GM18861 (cell line): Measurements from ENCODE around the gene CRYBA1.
"Not testable (repeated sequence)": the region's sequence is repeated elsewhere in the genome, so short reads cannot be mapped to it uniquely, and the experiment has no call there.

ENCODE experiments used
- ATAC-seq: cut with Tn5 transposase; IDR thresholded peaks from one replicate; pipeline ENCODE4 v1.9.1; 2021; ENCODE audit not compliant: unreplicated experiment

The CRYBA1 gene

GRCh38 chr17:29246628-29247027 lies at the start of gene CRYBA1:
TSS of gene CRYBA1 (plus strand) at chr17:29246859. CDS start at chr17:29246864, 5 bp downstream.
- no peak for ATAC-seq

- no peak for ATAC-seq
Measured at GRCh38 chr17:29197516-29198272, 49.0 kb upstream of the CRYBA1 start.

GRCh38 chr17:29204068-29204804 lies 42.4 kb upstream of the CRYBA1 start:
- ATAC-seq: not testable (repeated sequence)

GRCh38 chr17:29205047-29205446 lies 41.6 kb upstream of the CRYBA1 start:
- ATAC-seq: no peak

- no peak for ATAC-seq
Measured at GRCh38 chr17:29207975-29208374, 38.7 kb upstream of the CRYBA1 start.

GRCh38 chr17:29209073-29209472 lies 37.6 kb upstream of the CRYBA1 start:
- no peak for ATAC-seq

- ATAC-seq: no peak
Measured at GRCh38 chr17:29210879-29211278, 35.8 kb upstream of the CRYBA1 start.

- no peak for ATAC-seq
Measured at GRCh38 chr17:29212094-29212631, 34.5 kb upstream of the CRYBA1 start.

GRCh38 chr17:29212681-29213121 lies 34.0 kb upstream of the CRYBA1 start:
- no peak for ATAC-seq

GRCh38 chr17:29214215-29215146 lies 32.2 kb upstream of the CRYBA1 start:
- no peak for ATAC-seq

GRCh38 chr17:29215174-29215573 lies 31.5 kb upstream of the CRYBA1 start:
- no peak for ATAC-seq

GRCh38 chr17:29215717-29216116 lies 30.9 kb upstream of the CRYBA1 start:
- ATAC-seq: no peak

GRCh38 chr17:29216181-29216580 lies 30.5 kb upstream of the CRYBA1 start:
- ATAC-seq: no peak

GRCh38 chr17:29216856-29217255 lies 29.8 kb upstream of the CRYBA1 start:
- no peak for ATAC-seq

- peak; percentile 46 for ATAC-seq
Measured at GRCh38 chr17:29219378-29220047, 27.1 kb upstream of the CRYBA1 start.

- not testable (repeated sequence) for ATAC-seq
Measured at GRCh38 chr17:29221338-29221737, 25.3 kb upstream of the CRYBA1 start.

- ATAC-seq: no peak
Measured at GRCh38 chr17:29225396-29225795, 21.3 kb upstream of the CRYBA1 start.

- ATAC-seq: no peak
Measured at GRCh38 chr17:29233301-29233700, 13.4 kb upstream of the CRYBA1 start.

GRCh38 chr17:29234972-29235371 lies 11.7 kb upstream of the CRYBA1 start:
- not testable (repeated sequence) for ATAC-seq

- ATAC-seq: no peak
Measured at GRCh38 chr17:29235904-29236303, 10.8 kb upstream of the CRYBA1 start.
